Colonic mucosa (tissue), 4 donors: Measurements from ENCODE around the gene GNG3. TPM values are rescaled to one million over a fixed set of nuclear protein-coding genes. Genes with fewer than 3 reads are reported as not detected.
A peak's percentile ranks its signal among the peaks of the same experiment; 100 is the strongest.

ENCODE experiments used
- DNase-seq: peaks from one replicate; pipeline ENCODE4 v3.0.0-alpha.2; 2020
- H3K27ac ChIP-seq: fragments of 200-600 bp; one replicate; pipeline ENCODE4 v1.8.0; 2021
- H3K27me3 ChIP-seq: fragments of 200-600 bp; one replicate; pipeline ENCODE4 v1.8.0; 2021
- H3K36me3 ChIP-seq: fragments of 200-600 bp; one replicate; pipeline ENCODE4 v1.8.0; 2021
- H3K4me1 ChIP-seq: fragments of 200-600 bp; one replicate; pipeline ENCODE4 v1.8.0; 2021; ENCODE audit warnings: mild to moderate bottlenecking
- H3K4me3 ChIP-seq: fragments of 200-600 bp; one replicate; pipeline ENCODE4 v1.8.0; 2021
- H3K9ac ChIP-seq, 2 donors: one replicate each; pipeline ENCODE4 v1.7.0; 2013; ENCODE audit warnings: control low read depth in 2 of 2, low read depth in 2 of 2, low read length in 2 of 2
- H3K9me3 ChIP-seq: fragments of 200-600 bp; one replicate; pipeline ENCODE4 v1.8.0; 2021
- CTCF ChIP-seq: fragments of 200-600 bp; IDR thresholded peaks from one replicate; pipeline ENCODE4 v1.8.0; 2022; ENCODE audit warnings: antibody characterized with exemption, mild to moderate bottlenecking
- intact Hi-C: fragments of 100-400 bp; cut with DNase I; formaldehyde crosslinking; loops from one replicate; pipeline ENCODE4 v1.14.1; 2022
- total RNA-seq, 2 donors: library from RNA; stranded (reverse); fragmentation: NEBNext Ultra II Directional in 1 of 2; extraction: Animal tissue kit (Norgen Biotek cat#: 25700) in 1 of 2; gene quantifications; one replicate each; pipeline ENCODE4 v1.2.1, GENCODE V29; 2021
- donor health status: healthy.
- donor health status: DM: no; HTN: no; CAD: no.
- donor health status: DM: no; HTN: no; CAD: no.

GNG3 gene
- total RNA-seq, 2 donors from 2014 or later = 0.56 TPM; not detected in 1

GRCh38 chr11:62712276-62712812, 4.9 kb downstream of the GNG3 start:
- Histone ChIP-seq H3K9me3 (no peaks in the 10 kb centered on the region), H3K4me3 (no peak overlapping the region), H3K27ac (no peak overlapping the region), H3K9ac (peak overlapping the region in 1 of 2 donors; percentile 21), H3K36me3 (peaks cover 19% of the 10 kb centered on the region), H3K4me1 (no peaks in the 10 kb centered on the region), H3K27me3 (no peaks in the 10 kb centered on the region)
- intact Hi-C loops = loop anchor here (5.0 to 10.0 kb wide), 2 partner anchors 52 to 110 kb away; partner anchors contain the start of gene POLR2G
- no peak for TF ChIP-seq CTCF
- DNase-seq = no peak

- Histone ChIP-seq H3K4me3 (no peak overlapping the region), H3K4me1 (no peaks in the 10 kb centered on the region), H3K27ac (peak overlapping the region; percentile 41), H3K9me3 (no peaks in the 10 kb centered on the region), H3K9ac (peak overlapping the region in 1 of 2 donors; percentile 21), H3K27me3 (no peaks in the 10 kb centered on the region), H3K36me3 (peaks cover 24% of the 10 kb centered on the region)
- intact Hi-C loops = loop anchor here (5.0 to 10.0 kb wide), 2 partner anchors 52 to 109 kb away; partner anchors contain the start of gene POLR2G
- no peak for DNase-seq
- TF ChIP-seq CTCF = no peak
These were observed 5.4 kb downstream of the GNG3 start for GRCh38 chr11:62712861-62713260.

GRCh38 chr11:62713343-62713742, 5.9 kb downstream of the GNG3 start:
- H3K4me3 ChIP-seq = no peak overlapping the region
- H3K27me3 ChIP-seq = no peaks in the 10 kb centered on the region
- peak overlapping the region; percentile 41 for H3K27ac ChIP-seq
- peak overlapping the region in 1 of 2 donors; percentile 51 for H3K9ac ChIP-seq
- no peak for TF ChIP-seq CTCF
- H3K9me3 ChIP-seq = no peaks in the 10 kb centered on the region
- intact Hi-C loops = loop anchor here (5.0 to 10.0 kb wide), 2 partner anchors 51 to 109 kb away; partner anchors contain the start of gene POLR2G
- H3K36me3 ChIP-seq = peaks cover 25% of the 10 kb centered on the region
- H3K4me1 ChIP-seq = no peaks in the 10 kb centered on the region
- peak; percentile 63 for DNase-seq

- no peak for TF ChIP-seq CTCF
- Histone ChIP-seq H3K4me1 (no peaks in the 10 kb centered on the region), H3K4me3 (no peak overlapping the region), H3K9me3 (no peaks in the 10 kb centered on the region), H3K9ac (peak overlapping the region in 1 of 2 donors; percentile 26), H3K27me3 (no peaks in the 10 kb centered on the region), H3K36me3 (peaks cover 25% of the 10 kb centered on the region), H3K27ac (no peak overlapping the region)
- intact Hi-C loops = loop anchor here (10.0 kb wide), 1 partner anchor 49 kb away; the partner anchor contains the start of gene POLR2G
- no peak for DNase-seq
These were observed 8.0 kb downstream of the GNG3 start for GRCh38 chr11:62715150-62716130.

- H3K36me3 ChIP-seq = peaks cover 29% of the 10 kb centered on the region
- intact Hi-C loops = loop anchor here (10.0 kb wide), 1 partner anchor 49 kb away; the partner anchor contains the start of gene POLR2G
- H3K4me3 ChIP-seq = no peak overlapping the region
- TF ChIP-seq CTCF = no peak
- no peaks in the 10 kb centered on the region for H3K4me1 ChIP-seq
- no peak overlapping the region for H3K9ac ChIP-seq
- no peak for DNase-seq
- no peaks in the 10 kb centered on the region for H3K9me3 ChIP-seq
- no peak overlapping the region for H3K27ac ChIP-seq
- H3K27me3 ChIP-seq = no peaks in the 10 kb centered on the region
These were observed 8.7 kb downstream of the GNG3 start for GRCh38 chr11:62716206-62716605.
